D721Med (cell line): Measurements from ENCODE around the gene AKIP1.

Experiments
- DNase-seq: peaks from one replicate; pipeline ENCODE4 v3.0.0; 2011; ENCODE audit warnings: low spot score; ENCODE audit not compliant: insufficient read length
- FAIRE-seq: peaks from 2 replicates; lab custom pipeline; 2011; peaks lifted over from hg19 to GRCh38; lab: Jason Lieb, UNC
- CTCF ChIP-seq: IDR thresholded peaks from 2 replicates; pipeline ENCODE4 v1.5.1; 2012; ENCODE audit warnings: mild to moderate bottlenecking, control low read depth; ENCODE audit not compliant: insufficient read depth; ENCODE audit errors: missing control alignments

AKIP1 gene

GRCh38 chr11:8905528-8906165 is 5.3 kb upstream of the AKIP1 start:
- DNase-seq (no peak), FAIRE-seq (no peak)
- TF ChIP-seq CTCF: no peak

GRCh38 chr11:8907116-8907515 is 3.9 kb upstream of the AKIP1 start:
- FAIRE-seq: no peak
- DNase-seq: no peak
- no peak for TF ChIP-seq CTCF

- DNase-seq: no peak
- no peak for FAIRE-seq
- TF ChIP-seq CTCF: no peak
Observed at GRCh38 chr11:8908099-8908498, 2.9 kb upstream of the AKIP1 start.

- FAIRE-seq (no peak), DNase-seq (no peak)
- no peak for TF ChIP-seq CTCF
Observed at GRCh38 chr11:8910649-8911026, 351 bp upstream of the AKIP1 start.

GRCh38 chr11:8913961-8914660 is 3.1 kb downstream of the AKIP1 start:
- peak; percentile 81 for TF ChIP-seq CTCF
- no peak for FAIRE-seq
- DNase-seq: peak; percentile 37

GRCh38 chr11:8914661-8915018 is 3.7 kb downstream of the AKIP1 start:
- TF ChIP-seq CTCF: no peak
- DNase-seq (no peak), FAIRE-seq (no peak)

- TF ChIP-seq CTCF: no peak
- DNase-seq (no peak), FAIRE-seq (no peak)
Observed at GRCh38 chr11:8917157-8917825, 6.3 kb downstream of the AKIP1 start.
